Dendritic cell treated with granulocyte-macrophage colony-stimulating factor and Interleukin-4, amounts not matched to agents 40 ng/mL and 50 ng/mL, for 4 days (primary cell): ENCODE data around the gene ZNF154.

Experiments
- H3K27ac Mint-ChIP-seq: one replicate; pipeline ENCODE4 v1.8.0; 2022; ENCODE audit warnings: mild to moderate bottlenecking, mixed read lengths
- H3K27me3 Mint-ChIP-seq: one replicate; pipeline ENCODE4 v1.8.0; 2022; ENCODE audit warnings: mild to moderate bottlenecking, mixed read lengths
- H3K36me3 Mint-ChIP-seq: one replicate; pipeline ENCODE4 v1.8.0; 2022; ENCODE audit warnings: low read depth, mixed read lengths
- H3K4me1 Mint-ChIP-seq: one replicate; pipeline ENCODE4 v1.8.0; 2022; ENCODE audit warnings: low read depth, mixed read lengths
- H3K4me3 Mint-ChIP-seq: one replicate; pipeline ENCODE4 v1.8.0; 2022; ENCODE audit warnings: mild to moderate bottlenecking, moderate library complexity, mixed read lengths
- H3K9me3 Mint-ChIP-seq: one replicate; pipeline ENCODE4 v1.8.0; 2022; ENCODE audit warnings: mixed read lengths
- intact Hi-C: fragments of 100-400 bp; cut with micrococcal nuclease; formaldehyde crosslinking; loops from one replicate; pipeline ENCODE4 v1.15.0; 2022

ZNF154 gene

DNA sequence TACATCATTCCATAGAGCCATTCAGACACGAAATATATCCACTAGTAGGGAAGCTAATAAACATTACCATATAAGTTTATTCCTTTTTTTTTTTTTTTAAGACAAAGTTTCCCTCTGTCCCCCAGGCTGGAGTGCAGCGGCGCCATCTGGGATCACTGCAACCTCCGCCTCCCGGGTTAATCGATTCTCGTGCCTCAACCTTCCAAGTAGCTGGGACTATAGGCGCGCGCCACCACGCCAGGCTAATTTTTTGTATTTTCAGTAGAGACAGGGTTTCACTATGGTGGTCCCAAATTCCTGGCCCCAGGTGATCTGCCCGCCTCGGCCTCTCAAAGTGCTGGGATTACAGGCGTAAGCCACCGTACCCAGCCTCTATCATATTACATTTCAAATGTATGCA is 612 bp upstream of the ZNF154 start:
- H3K27me3 Mint-ChIP-seq = peaks cover 21% of the 10 kb centered on the region
- H3K27ac Mint-ChIP-seq = no peak overlapping the region
- peaks cover 14% of the 10 kb centered on the region for H3K4me1 Mint-ChIP-seq
- H3K4me3 Mint-ChIP-seq = no peak overlapping the region
- peaks cover 27% of the 10 kb centered on the region for H3K36me3 Mint-ChIP-seq
- intact Hi-C loops = no loop called here
- peaks cover 68% of the 10 kb centered on the region for H3K9me3 Mint-ChIP-seq

DNA sequence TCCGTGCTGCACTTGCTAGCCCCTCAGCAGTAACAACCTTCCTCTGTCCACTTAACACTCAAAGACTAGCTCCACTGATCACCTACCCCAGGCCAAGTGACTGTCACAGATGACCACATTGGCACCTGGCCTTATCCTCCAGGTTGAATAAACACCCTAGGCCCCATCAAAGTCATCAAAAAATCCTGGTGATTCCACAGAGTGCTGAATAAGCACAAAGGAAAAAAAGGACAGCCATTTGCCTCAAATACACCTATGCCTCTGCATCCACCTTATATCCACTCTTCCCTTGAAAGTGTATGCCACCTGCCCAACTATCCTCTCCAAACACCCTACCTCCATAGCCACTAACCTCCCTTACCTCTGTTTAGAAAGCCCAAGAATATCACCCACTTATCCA is 2.7 kb downstream of the ZNF154 start:
- Mint-ChIP-seq H3K36me3 (peaks cover 49% of the 10 kb centered on the region), H3K9me3 (peaks cover 77% of the 10 kb centered on the region), H3K27ac (no peak overlapping the region)

DNA sequence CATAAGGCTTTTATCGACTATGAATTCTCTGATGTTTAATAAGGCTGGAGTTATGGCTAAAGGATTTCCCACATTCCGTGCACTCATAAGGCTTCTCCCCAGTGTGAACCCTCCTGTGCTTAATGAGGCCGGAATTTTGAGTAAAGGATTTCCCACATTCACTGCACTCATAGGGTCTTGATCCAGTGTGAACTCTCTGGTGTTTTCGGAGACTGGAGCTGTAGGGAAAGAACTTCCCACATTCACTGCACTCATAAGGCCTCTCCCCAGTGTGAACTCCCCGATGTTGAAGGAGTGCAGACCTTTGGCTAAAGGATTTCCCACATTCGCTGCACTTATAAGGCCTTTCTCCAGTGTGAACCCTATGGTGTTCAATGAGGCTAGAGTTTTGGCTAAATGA is 7.4 kb downstream of the ZNF154 start:
- H3K36me3 Mint-ChIP-seq = peaks cover 54% of the 10 kb centered on the region
- H3K4me1 Mint-ChIP-seq = no peaks in the 10 kb centered on the region
- H3K27ac Mint-ChIP-seq = no peak overlapping the region
- H3K4me3 Mint-ChIP-seq = no peak overlapping the region
- H3K9me3 Mint-ChIP-seq = peaks cover 90% of the 10 kb centered on the region
- no peaks in the 10 kb centered on the region for H3K27me3 Mint-ChIP-seq
- intact Hi-C loops = no loop called here

More for the DNA sequence above, 2.7 kb downstream of the ZNF154 start:
- peaks cover 14% of the 10 kb centered on the region for H3K4me1 Mint-ChIP-seq
- H3K4me3 Mint-ChIP-seq = no peak overlapping the region
- intact Hi-C loops = no loop called here
- peaks cover 21% of the 10 kb centered on the region for H3K27me3 Mint-ChIP-seq

DNA sequence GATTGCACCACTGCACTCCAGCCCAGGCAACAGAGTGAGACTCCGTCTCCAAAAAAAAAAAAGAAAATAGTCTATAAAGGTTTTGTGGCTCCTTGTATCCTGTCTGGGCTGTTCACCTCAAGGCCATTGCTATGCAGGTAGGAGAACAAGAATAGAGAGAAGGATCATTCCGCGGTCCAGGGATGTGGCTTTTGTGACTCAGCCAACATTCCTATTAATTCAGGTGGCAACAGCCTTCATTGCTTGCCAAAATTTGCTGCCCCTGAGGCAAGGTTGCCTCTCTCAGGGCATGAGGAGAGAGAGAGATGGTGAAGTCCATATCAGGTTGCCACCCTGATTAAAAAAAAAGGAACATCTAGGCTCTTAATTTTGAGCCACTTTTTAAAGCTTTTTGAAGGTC is 19.3 kb downstream of the ZNF154 start:
- intact Hi-C loops = no loop called here
- Mint-ChIP-seq H3K9me3 (peaks cover 96% of the 10 kb centered on the region), H3K27me3 (no peaks in the 10 kb centered on the region), H3K4me1 (no peaks in the 10 kb centered on the region), H3K4me3 (no peak overlapping the region), H3K27ac (no peak overlapping the region), H3K36me3 (peaks cover 63% of the 10 kb centered on the region)

DNA sequence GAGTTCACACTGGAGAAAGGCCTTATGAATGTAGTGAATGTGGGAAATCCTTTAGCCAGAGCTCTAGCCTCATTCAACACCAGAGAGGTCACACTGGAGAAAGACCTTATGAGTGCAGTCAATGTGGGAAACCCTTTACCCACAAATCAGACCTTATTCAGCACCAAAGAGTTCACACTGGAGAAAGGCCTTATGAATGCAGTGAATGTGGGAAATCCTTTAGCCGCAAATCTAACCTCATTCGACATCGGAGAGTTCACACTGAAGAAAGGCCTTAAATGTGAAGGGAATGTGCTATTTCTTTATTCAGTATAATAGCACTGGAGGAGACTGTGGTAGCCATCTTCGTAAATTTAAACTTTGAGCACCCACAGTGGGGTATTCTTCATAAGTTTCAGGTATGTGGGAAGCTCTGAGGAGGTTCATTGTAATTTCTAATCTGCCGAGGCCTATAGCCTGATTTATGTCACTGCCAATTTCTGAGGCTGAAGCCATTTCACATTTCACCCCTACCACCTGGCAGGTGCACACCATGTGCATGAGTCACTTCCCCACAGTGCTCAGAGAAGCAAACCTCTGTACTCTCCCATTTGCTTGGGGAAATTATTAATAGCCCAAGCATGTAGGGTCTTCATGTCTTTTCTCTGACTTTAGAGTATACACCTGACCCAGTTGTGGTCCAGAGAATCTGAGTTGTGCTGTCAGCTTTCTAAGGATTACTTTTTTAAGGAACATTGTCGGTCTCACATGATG is 20.8 kb downstream of the ZNF154 start:
- Mint-ChIP-seq H3K27ac (no peak overlapping the region), H3K4me1 (peaks cover 15% of the 10 kb centered on the region), H3K4me3 (no peak overlapping the region), H3K9me3 (peaks cover 96% of the 10 kb centered on the region), H3K27me3 (no peaks in the 10 kb centered on the region), H3K36me3 (peaks cover 78% of the 10 kb centered on the region)
- intact Hi-C loops = no loop called here

DNA sequence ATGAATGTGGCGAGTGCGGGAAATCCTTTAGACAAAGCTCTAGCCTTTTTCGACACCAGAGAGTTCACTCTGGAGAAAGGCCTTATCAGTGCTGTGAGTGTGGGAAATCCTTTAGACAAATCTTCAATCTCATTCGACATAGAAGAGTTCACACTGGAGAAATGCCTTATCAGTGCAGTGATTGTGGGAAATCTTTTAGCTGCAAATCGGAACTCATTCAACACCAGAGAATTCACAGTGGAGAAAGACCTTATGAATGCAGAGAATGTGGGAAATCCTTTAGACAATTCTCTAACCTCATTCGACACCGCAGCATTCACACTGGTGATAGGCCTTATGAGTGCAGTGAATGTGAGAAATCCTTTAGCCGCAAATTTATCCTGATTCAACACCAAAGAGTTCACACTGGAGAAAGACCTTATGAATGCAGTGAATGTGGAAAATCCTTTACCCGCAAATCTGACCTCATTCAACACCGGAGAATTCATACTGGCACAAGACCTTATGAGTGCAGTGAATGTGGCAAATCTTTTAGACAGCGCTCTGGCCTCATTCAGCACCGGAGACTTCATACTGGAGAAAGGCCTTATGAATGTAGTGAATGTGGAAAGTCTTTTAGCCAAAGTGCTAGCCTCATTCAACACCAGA is 21.5 kb downstream of the ZNF154 start:
- peaks cover 22% of the 10 kb centered on the region for H3K4me1 Mint-ChIP-seq
- no peaks in the 10 kb centered on the region for H3K27me3 Mint-ChIP-seq
- no peak overlapping the region for H3K27ac Mint-ChIP-seq
- H3K9me3 Mint-ChIP-seq = peaks cover 96% of the 10 kb centered on the region
- no peak overlapping the region for H3K4me3 Mint-ChIP-seq
- intact Hi-C loops = no loop called here
- H3K36me3 Mint-ChIP-seq = peaks cover 80% of the 10 kb centered on the region

DNA sequence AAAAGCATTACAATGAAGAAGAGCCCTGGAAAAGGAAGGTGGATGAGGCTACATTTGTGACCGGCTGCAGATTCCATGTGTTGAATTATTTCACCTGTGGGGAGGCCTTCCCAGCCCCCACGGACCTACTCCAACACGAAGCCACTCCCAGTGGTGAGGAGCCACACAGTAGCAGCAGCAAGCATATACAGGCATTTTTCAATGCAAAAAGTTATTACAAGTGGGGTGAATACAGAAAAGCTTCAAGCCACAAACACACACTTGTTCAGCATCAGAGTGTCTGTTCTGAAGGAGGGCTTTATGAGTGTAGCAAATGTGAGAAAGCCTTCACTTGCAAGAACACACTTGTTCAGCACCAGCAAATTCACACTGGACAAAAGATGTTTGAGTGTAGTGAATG is 22.3 kb downstream of the ZNF154 start:
- H3K9me3 Mint-ChIP-seq = peaks cover 97% of the 10 kb centered on the region
- H3K4me3 Mint-ChIP-seq = no peak overlapping the region
- peaks cover 26% of the 10 kb centered on the region for H3K4me1 Mint-ChIP-seq
- no peaks in the 10 kb centered on the region for H3K27me3 Mint-ChIP-seq
- H3K27ac Mint-ChIP-seq = no peak overlapping the region
- intact Hi-C loops = no loop called here
- H3K36me3 Mint-ChIP-seq = peaks cover 84% of the 10 kb centered on the region

DNA sequence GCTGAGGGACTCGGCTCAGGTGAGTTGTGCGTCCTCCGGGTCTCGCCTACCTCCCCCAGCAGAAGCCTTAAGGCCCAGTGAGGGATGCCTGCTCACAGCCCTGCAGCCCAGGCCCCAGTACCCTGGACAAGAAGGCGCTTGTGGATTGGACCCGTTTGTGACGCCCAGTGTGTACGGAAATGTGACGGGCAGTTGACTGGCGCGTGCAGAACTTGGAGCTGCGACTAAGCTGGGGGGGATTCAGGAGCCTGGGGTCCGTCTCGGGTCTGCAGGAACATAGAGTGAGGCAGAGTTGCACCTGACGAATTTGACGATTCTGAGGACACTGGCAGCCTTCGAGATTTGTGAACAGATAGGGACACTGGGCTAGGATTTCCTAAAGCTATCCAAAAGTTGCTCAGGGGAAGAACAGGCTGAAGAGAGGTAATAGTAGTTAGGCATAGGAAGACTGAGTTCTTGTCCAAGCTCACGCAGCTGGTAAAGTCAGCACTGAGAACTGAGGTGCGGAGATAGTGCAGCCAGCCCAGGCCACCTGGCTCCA is 26.7 kb downstream of the ZNF154 start:
- intact Hi-C loops = no loop called here
- H3K4me1 Mint-ChIP-seq = peaks cover 26% of the 10 kb centered on the region

DNA sequence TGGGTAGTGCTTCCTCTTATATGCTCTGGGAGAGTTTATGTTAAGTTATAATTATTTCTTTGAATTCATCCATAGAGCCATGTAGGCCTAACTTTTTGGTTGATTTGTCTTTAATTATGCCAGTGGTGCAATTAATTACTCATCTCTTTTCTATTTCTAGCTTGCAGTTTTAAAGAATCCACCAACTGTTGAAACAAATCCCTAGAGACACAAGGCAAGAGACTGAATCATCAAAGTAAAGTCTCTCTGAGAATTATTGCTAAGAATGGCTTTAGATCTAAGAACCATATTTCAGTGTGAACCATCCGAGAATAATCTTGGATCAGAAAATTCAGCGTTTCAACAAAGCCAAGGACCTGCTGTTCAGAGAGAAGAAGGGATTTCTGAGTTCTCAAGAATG is 33.1 kb downstream of the ZNF154 start:
- H3K27me3 Mint-ChIP-seq = peaks cover 5% of the 10 kb centered on the region
- no peaks in the 10 kb centered on the region for H3K4me1 Mint-ChIP-seq
- no peak overlapping the region for H3K27ac Mint-ChIP-seq
- no peaks in the 10 kb centered on the region for H3K36me3 Mint-ChIP-seq
- H3K4me3 Mint-ChIP-seq = no peak overlapping the region
- intact Hi-C loops = no loop called here
- peaks cover 39% of the 10 kb centered on the region for H3K9me3 Mint-ChIP-seq

More for the DNA sequence above, 26.7 kb downstream of the ZNF154 start:
- H3K27me3 Mint-ChIP-seq = peaks cover 3% of the 10 kb centered on the region
- peaks cover 60% of the 10 kb centered on the region for H3K36me3 Mint-ChIP-seq
- H3K9me3 Mint-ChIP-seq = peaks cover 74% of the 10 kb centered on the region
- peak overlapping the region; percentile 86 for H3K27ac Mint-ChIP-seq
- H3K4me3 Mint-ChIP-seq = peak overlapping the region; percentile 86

DNA sequence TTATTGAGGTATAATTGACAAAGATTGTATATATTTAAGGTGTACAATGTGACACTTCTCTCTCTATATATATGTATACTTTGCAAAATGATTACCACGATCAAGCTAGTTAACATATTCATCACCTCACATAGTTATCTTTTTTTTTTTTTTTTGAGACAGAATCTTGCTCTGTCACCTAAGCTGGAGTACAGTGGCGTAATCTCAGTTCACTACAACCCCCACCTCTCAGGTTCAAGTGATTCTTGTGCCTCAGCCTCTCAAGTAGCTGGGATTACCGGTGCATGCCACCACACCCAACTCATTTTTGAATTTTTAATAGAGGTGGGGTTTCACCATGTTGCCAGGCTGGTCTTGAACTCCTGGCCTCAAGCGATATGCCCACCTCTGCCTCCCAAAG is 36.5 kb downstream of the ZNF154 start:
- Mint-ChIP-seq H3K27me3 (peaks cover 7% of the 10 kb centered on the region), H3K4me3 (no peak overlapping the region), H3K36me3 (no peaks in the 10 kb centered on the region), H3K4me1 (no peaks in the 10 kb centered on the region), H3K27ac (no peak overlapping the region), H3K9me3 (peaks cover 20% of the 10 kb centered on the region)
- intact Hi-C loops = no loop called here

DNA sequence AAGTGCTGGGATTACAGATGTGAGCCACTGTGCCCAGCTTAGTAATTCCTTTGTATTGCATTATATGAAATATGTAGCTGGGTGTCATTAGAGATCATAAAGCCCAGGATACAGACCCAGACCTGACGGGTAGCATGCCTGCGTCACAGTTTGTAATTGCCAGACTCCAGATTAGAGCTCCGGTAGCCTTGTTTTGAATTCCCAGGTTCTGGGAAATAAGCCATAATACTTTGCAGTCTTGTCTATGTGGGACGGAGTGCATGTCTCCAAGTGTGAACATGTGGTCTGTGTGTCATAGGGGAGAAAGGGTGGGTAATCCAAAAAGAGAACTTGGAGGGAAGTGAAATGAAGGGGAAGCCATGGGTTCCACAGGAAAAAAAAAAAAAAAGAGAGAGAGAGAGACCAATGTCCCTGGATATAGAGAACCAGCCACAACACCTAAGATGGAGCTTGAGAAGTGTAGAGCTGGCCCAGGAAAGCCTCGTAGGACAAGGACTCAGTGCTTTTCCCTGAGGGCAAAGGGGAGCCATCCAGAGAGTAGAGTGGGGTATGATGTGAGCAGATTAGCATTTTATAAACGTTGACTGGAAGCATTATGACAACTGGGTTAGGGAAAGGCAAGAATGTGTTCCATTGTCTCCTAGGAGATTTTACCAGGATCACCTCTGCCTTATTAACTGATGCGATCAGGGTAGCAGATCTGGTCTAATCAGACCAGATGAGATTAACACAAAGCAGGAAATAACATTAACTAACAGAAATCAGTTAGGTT is 37.7 kb downstream of the ZNF154 start:
- H3K9me3 Mint-ChIP-seq = peaks cover 10% of the 10 kb centered on the region
- H3K4me3 Mint-ChIP-seq = no peak overlapping the region
- no peaks in the 10 kb centered on the region for H3K4me1 Mint-ChIP-seq
- peaks cover 10% of the 10 kb centered on the region for H3K27me3 Mint-ChIP-seq
- H3K27ac Mint-ChIP-seq = no peak overlapping the region
- H3K36me3 Mint-ChIP-seq = no peaks in the 10 kb centered on the region
- intact Hi-C loops = no loop called here

DNA sequence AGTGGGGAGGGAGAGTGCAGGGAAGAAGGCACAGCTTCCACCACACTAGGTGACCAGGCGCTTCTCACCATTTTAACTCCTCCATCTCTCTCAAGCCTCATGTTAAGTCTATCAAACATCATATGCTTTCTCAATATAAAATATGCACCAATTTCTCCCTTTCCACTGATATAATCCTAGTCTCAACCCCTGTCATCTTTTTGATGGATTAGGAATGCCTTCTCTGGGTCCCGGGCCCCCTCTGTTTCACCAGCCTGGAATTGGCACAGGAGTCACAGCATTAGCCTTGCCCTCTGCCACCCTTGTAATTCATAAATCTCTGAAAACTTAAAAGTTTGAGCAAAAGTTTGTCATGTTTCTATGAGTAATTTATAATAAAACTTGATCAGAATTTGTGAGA is 40.4 kb downstream of the ZNF154 start, which contains the start of gene ZSCAN4:
TSS of gene ZSCAN4 (plus strand) at position 301 of the 400 bp plus-strand sequence. CDS start 7,211 bp downstream, outside the sequence.
- intact Hi-C loops = no loop called here
- peaks cover 33% of the 10 kb centered on the region for H3K27me3 Mint-ChIP-seq
- no peak within 1 kb of the TSS for H3K4me3 Mint-ChIP-seq
- no peaks in the 10 kb centered on the region for H3K36me3 Mint-ChIP-seq
- H3K4me1 Mint-ChIP-seq = peaks cover 9% of the 10 kb centered on the region
- H3K9me3 Mint-ChIP-seq = peaks cover 5% of the 10 kb centered on the region
- H3K27ac Mint-ChIP-seq = no peak within 1 kb of the TSS

DNA sequence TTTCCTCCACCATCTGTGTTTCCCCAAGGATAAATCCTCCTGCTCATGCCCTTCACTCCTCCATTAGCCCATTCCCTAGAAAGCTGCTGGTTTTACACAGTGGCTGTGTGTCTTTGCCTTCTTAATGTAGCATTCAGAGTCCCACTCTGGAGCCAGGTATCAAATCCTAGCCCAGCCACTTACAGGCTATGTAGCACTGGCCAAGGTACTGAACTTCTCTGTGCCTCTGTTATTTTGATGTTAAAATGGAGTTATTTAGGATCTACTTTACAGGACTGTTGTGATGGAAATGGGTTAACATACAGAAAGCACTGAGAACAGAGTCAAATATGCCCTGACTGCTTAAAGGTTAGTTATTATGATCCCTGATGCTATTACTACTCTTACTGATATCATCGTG is 41.8 kb downstream of the ZNF154 start:
- Mint-ChIP-seq H3K4me1 (peaks cover 9% of the 10 kb centered on the region), H3K9me3 (peaks cover 5% of the 10 kb centered on the region), H3K27ac (no peak overlapping the region), H3K36me3 (no peaks in the 10 kb centered on the region), H3K27me3 (peaks cover 42% of the 10 kb centered on the region), H3K4me3 (no peak overlapping the region)
- intact Hi-C loops = no loop called here
